ENCODE results near the gene PFN3. TPM values are rescaled to one million over a fixed set of nuclear protein-coding genes. Genes with fewer than 3 reads are reported as not detected.

Gene PFN3
- total and polyA plus RNA-seq, 12 donors, result not detected

GRCh38 chr5:177385720-177386119, 14.7 kb downstream of the PFN3 start:
- H3K27me3 ChIP-seq, result peaks cover 12% of the 10 kb centered on the region
- H3K36me3 ChIP-seq (replicated peaks in 1 of 2), result no peaks in the 10 kb centered on the region
- intact Hi-C loops (cut with DNase I), result loop anchor here in 1 of 2 donors (10.0 kb wide), 1 partner anchor 71 kb away; the partner anchor contains the start of gene MXD3
- no peak overlapping the region for H3K4me3 ChIP-seq
- WGBS, 4 donors, result 48 to 72% (median 68%) methylated on average over 5 to 11 of the region's 11 CpGs; no CpG with 5 or more reads in 1 of the 4 donors
- TF ChIP-seq, protein P1, sequence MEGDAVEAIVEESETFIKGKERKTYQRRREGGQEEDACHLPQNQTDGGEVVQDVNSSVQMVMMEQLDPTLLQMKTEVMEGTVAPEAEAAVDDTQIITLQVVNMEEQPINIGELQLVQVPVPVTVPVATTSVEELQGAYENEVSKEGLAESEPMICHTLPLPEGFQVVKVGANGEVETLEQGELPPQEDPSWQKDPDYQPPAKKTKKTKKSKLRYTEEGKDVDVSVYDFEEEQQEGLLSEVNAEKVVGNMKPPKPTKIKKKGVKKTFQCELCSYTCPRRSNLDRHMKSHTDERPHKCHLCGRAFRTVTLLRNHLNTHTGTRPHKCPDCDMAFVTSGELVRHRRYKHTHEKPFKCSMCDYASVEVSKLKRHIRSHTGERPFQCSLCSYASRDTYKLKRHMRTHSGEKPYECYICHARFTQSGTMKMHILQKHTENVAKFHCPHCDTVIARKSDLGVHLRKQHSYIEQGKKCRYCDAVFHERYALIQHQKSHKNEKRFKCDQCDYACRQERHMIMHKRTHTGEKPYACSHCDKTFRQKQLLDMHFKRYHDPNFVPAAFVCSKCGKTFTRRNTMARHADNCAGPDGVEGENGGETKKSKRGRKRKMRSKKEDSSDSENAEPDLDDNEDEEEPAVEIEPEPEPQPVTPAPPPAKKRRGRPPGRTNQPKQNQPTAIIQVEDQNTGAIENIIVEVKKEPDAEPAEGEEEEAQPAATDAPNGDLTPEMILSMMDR (IDR thresholded peaks at IDR 0.05), result no peak
- TF ChIP-seq POLR2A (IDR thresholded peaks at IDR 0.05), result no peak
- no peaks in the 10 kb centered on the region for H3K4me1 ChIP-seq (replicated peaks in 1 of 2)
- H3K9me3 ChIP-seq (replicated peaks in 1 of 3), result no peaks in the 10 kb centered on the region
- H3K27ac ChIP-seq, result no peak overlapping the region
- no peak for DNase-seq

DNA sequence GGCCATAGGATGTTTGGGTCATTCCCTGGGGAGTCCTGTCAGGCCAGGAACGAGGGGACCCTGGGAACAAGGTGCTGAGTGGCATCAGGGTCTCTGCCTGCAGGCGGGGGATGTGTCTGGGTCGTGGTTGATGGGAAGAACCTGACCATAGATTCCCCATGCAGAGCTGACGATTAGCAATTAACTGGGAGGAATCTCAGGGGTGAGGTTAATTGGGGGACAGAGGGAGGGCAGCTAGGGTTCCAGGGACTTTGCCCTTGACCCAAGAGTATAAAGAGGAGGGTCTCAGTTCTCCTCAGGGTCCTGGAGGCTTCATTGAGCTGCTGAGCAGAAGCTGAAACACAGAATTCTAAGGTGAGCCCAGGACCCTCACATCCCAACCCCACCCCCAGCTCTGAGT, 16.3 kb downstream of the PFN3 start, which contains the start of gene SLC34A1:
TSS of gene SLC34A1 (plus strand) at position 301 of the 400 bp plus-strand sequence. CDS start 1,308 bp downstream, outside the sequence.
- H3K27ac ChIP-seq, result no peak within 1 kb of the TSS
- DNase-seq, result no peak
- TF ChIP-seq POLR2A (IDR thresholded peaks at IDR 0.05), result no peak
- WGBS, 4 donors, result 42 to 73% (median 63%) methylated on average over 4 of the region's 4 CpGs
- H3K4me3 ChIP-seq, result no peak within 1 kb of the TSS
- H3K4me1 ChIP-seq (replicated peaks in 1 of 2), result no peaks in the 10 kb centered on the region
- intact Hi-C loops (cut with DNase I), result loop anchor here in 1 of 2 donors (10.0 kb wide), 1 partner anchor 69 kb away; the partner anchor contains the start of gene MXD3
- no peaks in the 10 kb centered on the region for H3K36me3 ChIP-seq (replicated peaks in 1 of 2)
- H3K9me3 ChIP-seq (replicated peaks in 1 of 3), result no peaks in the 10 kb centered on the region
- peaks cover 12% of the 10 kb centered on the region for H3K27me3 ChIP-seq

DNA sequence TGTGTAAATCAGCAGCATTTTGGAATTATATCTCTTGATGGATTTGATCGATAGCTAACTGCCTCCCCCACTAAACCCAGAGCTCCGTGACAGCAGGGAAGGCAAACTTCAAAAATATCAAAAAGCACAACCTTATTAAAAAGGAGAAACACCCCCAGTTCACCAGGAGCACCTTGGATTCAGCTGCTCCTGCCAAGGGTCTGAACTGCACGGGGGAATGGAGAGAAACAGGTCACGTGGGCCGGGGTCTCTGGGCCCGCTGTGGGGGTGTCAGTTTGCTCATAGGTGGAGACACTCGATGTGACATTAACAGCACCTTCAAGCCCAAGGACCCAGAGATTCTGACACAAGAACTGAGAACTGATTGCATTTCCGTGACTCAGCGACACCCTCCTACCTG, 17.3 kb downstream of the PFN3 start:
- WGBS, 4 donors, result 79 to 84% (median 81%) methylated on average over 8 to 9 of the region's 9 CpGs
- Histone ChIP-seq H3K27me3 (peaks cover 12% of the 10 kb centered on the region), H3K27ac (no peak overlapping the region), H3K36me3 (replicated peaks in 1 of 2) (no peaks in the 10 kb centered on the region), H3K9me3 (replicated peaks in 1 of 3) (no peaks in the 10 kb centered on the region), H3K4me3 (no peak overlapping the region), H3K4me1 (replicated peaks in 1 of 2) (no peaks in the 10 kb centered on the region)
- DNase-seq, result no peak
- intact Hi-C loops (cut with DNase I), result loop anchor here in 1 of 2 donors (10.0 kb wide), 1 partner anchor 68 kb away; the partner anchor contains the start of gene MXD3
- no peak for TF ChIP-seq POLR2A (IDR thresholded peaks at IDR 0.05)
- TF ChIP-seq, protein P1 (IDR thresholded peaks at IDR 0.05), result no peak

GRCh38 chr5:177382423-177383029, 17.9 kb downstream of the PFN3 start:
- Histone ChIP-seq H3K36me3 (replicated peaks in 1 of 2) (no peaks in the 10 kb centered on the region), H3K27ac (no peak overlapping the region), H3K4me1 (replicated peaks in 1 of 2) (no peaks in the 10 kb centered on the region), H3K27me3 (peaks cover 12% of the 10 kb centered on the region), H3K4me3 (no peak overlapping the region), H3K9me3 (replicated peaks in 1 of 3) (no peaks in the 10 kb centered on the region)
- peak in 2 of 7 donors; percentile 32 to 51 for DNase-seq
- intact Hi-C loops (cut with DNase I), result loop anchor here in 1 of 2 donors (10.0 kb wide), 1 partner anchor 68 kb away; the partner anchor contains the start of gene MXD3
- WGBS, 4 donors, result 33 to 45% (median 39%) methylated on average over 8 to 11 of the region's 11 CpGs
- no peak for TF ChIP-seq POLR2A (IDR thresholded peaks at IDR 0.05)
- TF ChIP-seq, protein P1 (IDR thresholded peaks at IDR 0.05), result peak in 2 of 6 experiments; percentile 7 to 32

Data from adrenal gland (tissue), 12 donors.